ENCODE results near the gene C22orf42. TPM values are rescaled to one million over a fixed set of nuclear protein-coding genes. Genes with fewer than 3 reads are reported as not detected.
A peak's percentile ranks its signal among the peaks of the same experiment; 100 is the strongest.

C22orf42 gene
- polyA plus RNA-seq, 1 donor (not counting 4 experiments of a cell fraction or from before 2014, with no cell fraction given): not detected

DNA sequence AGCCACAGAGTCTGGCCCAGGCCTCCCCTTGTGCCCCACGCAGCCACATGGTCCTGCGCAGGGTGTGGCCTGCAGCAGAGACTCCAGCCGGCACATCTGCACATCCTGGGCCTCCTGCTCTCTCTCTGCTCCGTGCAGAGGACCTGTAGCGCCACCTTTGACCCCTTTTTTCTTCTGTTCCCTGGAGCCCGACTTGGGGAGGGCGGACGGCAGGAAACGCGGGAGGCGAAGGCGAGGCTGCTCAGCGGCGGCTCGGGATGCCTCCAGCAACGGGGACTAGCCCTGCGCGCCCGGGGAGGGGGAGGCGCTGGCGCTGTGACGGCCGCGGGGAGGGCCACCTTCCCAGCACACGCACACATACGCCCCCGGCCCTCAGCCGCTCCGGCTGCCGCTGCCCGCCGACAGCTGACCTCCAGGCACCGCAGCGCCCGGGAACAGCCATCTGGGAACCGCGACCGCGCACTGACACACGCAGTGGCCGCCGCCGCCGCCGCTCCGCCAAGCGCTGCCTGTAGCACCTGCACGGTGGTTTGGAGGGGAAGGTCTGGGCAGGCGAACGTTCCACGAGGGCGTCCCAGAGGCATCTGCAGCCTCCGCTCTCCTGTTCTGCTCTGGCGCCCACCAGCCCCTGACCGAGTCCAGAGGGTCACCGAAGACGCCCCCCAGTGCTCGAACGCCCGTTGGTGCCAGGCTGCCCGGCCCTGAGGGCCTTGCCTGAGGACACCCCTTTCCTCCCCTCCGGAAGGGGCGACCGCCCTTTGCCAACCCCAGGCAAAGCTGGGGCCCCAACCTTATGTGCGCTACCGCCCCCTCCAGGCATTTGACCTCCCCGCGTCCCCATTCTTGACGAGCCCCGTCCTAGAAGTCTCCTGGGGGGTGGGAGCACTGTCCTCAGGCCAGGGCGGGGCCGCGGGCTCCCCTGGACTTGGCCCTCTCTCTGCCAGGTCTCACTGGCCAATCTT is 16.9 kb upstream of the C22orf42 start:
- DNase-seq (ENCODE audit: low read depth, low spot score): no peak
- no peaks in the 10 kb centered on the region for H4K20me1 ChIP-seq (ENCODE audit: control insufficient read depth, extremely low read depth, insufficient read depth, low read length)
- H2AFZ ChIP-seq (ENCODE audit: control insufficient read depth, low read length): no peak overlapping the region
- H3K9ac ChIP-seq (ENCODE audit: control insufficient read depth, extremely low read depth, insufficient read depth, low read length): no peak overlapping the region
- dilution Hi-C loops (cut with MboI; ENCODE audit: extremely low pct_ligation_motif_present, low sequenced_read_pairs): no loop called here
- TF ChIP-seq, protein P1, sequence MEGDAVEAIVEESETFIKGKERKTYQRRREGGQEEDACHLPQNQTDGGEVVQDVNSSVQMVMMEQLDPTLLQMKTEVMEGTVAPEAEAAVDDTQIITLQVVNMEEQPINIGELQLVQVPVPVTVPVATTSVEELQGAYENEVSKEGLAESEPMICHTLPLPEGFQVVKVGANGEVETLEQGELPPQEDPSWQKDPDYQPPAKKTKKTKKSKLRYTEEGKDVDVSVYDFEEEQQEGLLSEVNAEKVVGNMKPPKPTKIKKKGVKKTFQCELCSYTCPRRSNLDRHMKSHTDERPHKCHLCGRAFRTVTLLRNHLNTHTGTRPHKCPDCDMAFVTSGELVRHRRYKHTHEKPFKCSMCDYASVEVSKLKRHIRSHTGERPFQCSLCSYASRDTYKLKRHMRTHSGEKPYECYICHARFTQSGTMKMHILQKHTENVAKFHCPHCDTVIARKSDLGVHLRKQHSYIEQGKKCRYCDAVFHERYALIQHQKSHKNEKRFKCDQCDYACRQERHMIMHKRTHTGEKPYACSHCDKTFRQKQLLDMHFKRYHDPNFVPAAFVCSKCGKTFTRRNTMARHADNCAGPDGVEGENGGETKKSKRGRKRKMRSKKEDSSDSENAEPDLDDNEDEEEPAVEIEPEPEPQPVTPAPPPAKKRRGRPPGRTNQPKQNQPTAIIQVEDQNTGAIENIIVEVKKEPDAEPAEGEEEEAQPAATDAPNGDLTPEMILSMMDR (optimal IDR thresholded peaks at IDR 0.05 in 1 of 3, IDR thresholded peaks at IDR 0.05 in 1 of 3, conservative IDR thresholded peaks at IDR 0.05 in 1 of 3; ENCODE audit: extremely low read depth in 1 of 3, insufficient read depth in 2 of 3, low read length in 3 of 3): no peak
- peak; percentile 47 for TF ChIP-seq EZH2 (IDR thresholded peaks at IDR 0.05; ENCODE audit: low read length)
- peaks cover 26% of the 10 kb centered on the region for H3K27me3 ChIP-seq (ENCODE audit: control insufficient read depth, extremely low read depth, insufficient read depth, low read length)
- no peaks in the 10 kb centered on the region for H3K79me2 ChIP-seq (ENCODE audit: control insufficient read depth, insufficient read depth, low read length)
- no peaks in the 10 kb centered on the region for H3K36me3 ChIP-seq (ENCODE audit: control insufficient read depth in 2 of 2, extremely low read depth in 1 of 2, insufficient read depth in 2 of 2, low read length in 2 of 2)
- no peak for FAIRE-seq
- H3K4me2 ChIP-seq (ENCODE audit: control insufficient read depth, extremely low read depth, insufficient read depth, low read depth, low read length): no peak overlapping the region
- H3K9me3 ChIP-seq (ENCODE audit: control insufficient read depth, low read depth, low read length): no peaks in the 10 kb centered on the region
- no peak overlapping the region for H3K4me3 ChIP-seq (ENCODE audit: control insufficient read depth in 2 of 3, extremely low read depth in 1 of 3, insufficient read depth in 2 of 3, low read depth in 1 of 3, low read length in 3 of 3)
- H3K4me1 ChIP-seq (ENCODE audit: control insufficient read depth, extremely low read depth, insufficient read depth, low read length): no peaks in the 10 kb centered on the region
- H3K27ac ChIP-seq (ENCODE audit: control insufficient read depth, insufficient read depth, low read length): no peak overlapping the region
- H3K9me1 ChIP-seq (ENCODE audit: control insufficient read depth, extremely low read depth, insufficient read depth, low read length): no peaks in the 10 kb centered on the region

DNA sequence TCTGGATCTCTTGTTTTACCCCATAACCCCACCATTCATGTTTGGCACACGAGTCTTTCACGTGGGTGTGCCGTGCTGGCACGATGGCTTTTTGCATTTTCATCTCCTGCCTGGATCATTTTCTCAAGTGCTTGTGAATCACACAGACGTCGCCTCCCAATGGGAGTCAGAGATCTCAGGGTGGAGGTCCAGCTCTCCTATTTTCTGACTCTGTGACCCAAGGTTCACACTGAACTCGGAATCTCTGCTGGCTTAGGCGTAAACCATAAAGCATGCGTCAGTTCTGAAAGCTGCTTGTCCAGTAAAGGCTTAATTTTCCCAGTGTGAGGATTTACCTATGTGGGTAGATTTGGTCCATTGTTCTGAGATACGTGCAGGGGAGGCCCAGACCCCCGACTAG is 16.0 kb upstream of the C22orf42 start:
- H3K27ac ChIP-seq (ENCODE audit: control insufficient read depth, insufficient read depth, low read length): no peak overlapping the region
- FAIRE-seq: no peak
- no peak overlapping the region for H3K9ac ChIP-seq (ENCODE audit: control insufficient read depth, extremely low read depth, insufficient read depth, low read length)
- H3K4me3 ChIP-seq (ENCODE audit: control insufficient read depth in 2 of 3, extremely low read depth in 1 of 3, insufficient read depth in 2 of 3, low read depth in 1 of 3, low read length in 3 of 3): no peak overlapping the region
- no peaks in the 10 kb centered on the region for H3K9me3 ChIP-seq (ENCODE audit: control insufficient read depth, low read depth, low read length)
- no peaks in the 10 kb centered on the region for H3K9me1 ChIP-seq (ENCODE audit: control insufficient read depth, extremely low read depth, insufficient read depth, low read length)
- no peak for DNase-seq (ENCODE audit: low read depth, low spot score)
- H3K79me2 ChIP-seq (ENCODE audit: control insufficient read depth, insufficient read depth, low read length): no peaks in the 10 kb centered on the region
- no peaks in the 10 kb centered on the region for H3K4me1 ChIP-seq (ENCODE audit: control insufficient read depth, extremely low read depth, insufficient read depth, low read length)
- no peak overlapping the region for H3K4me2 ChIP-seq (ENCODE audit: control insufficient read depth, extremely low read depth, insufficient read depth, low read depth, low read length)
- no peaks in the 10 kb centered on the region for H4K20me1 ChIP-seq (ENCODE audit: control insufficient read depth, extremely low read depth, insufficient read depth, low read length)
- no peak for TF ChIP-seq EZH2 (IDR thresholded peaks at IDR 0.05; ENCODE audit: low read length)
- H3K36me3 ChIP-seq (ENCODE audit: control insufficient read depth in 2 of 2, extremely low read depth in 1 of 2, insufficient read depth in 2 of 2, low read length in 2 of 2): no peaks in the 10 kb centered on the region
- no peak overlapping the region for H2AFZ ChIP-seq (ENCODE audit: control insufficient read depth, low read length)
- dilution Hi-C loops (cut with MboI; ENCODE audit: extremely low pct_ligation_motif_present, low sequenced_read_pairs): no loop called here
- H3K27me3 ChIP-seq (ENCODE audit: control insufficient read depth, extremely low read depth, insufficient read depth, low read length): peaks cover 19% of the 10 kb centered on the region

Data from keratinocyte (primary cell).